GM12872 (cell line): ENCODE measurements around the gene CERS6.

Experiments used
- CTCF ChIP-seq: IDR thresholded peaks from 3 replicates; pipeline ENCODE4 v1.5.1; 2011; ENCODE audit warnings: low read depth, mild to moderate bottlenecking, low read length, moderate library complexity; ENCODE audit not compliant: insufficient read depth

Gene CERS6

GRCh38 chr2:168448980-168449379 lies 7.1 kb upstream of the CERS6 start:
- no peak for TF ChIP-seq CTCF

GRCh38 chr2:168449419-168449818 lies 6.7 kb upstream of the CERS6 start:
- no peak for TF ChIP-seq CTCF

- TF ChIP-seq CTCF = no peak
Observed at GRCh38 chr2:168450171-168450570, 5.9 kb upstream of the CERS6 start.

GRCh38 chr2:168450732-168451131 lies 5.3 kb upstream of the CERS6 start:
- TF ChIP-seq CTCF = no peak

GRCh38 chr2:168452781-168453180 lies 3.3 kb upstream of the CERS6 start:
- no peak for TF ChIP-seq CTCF

GRCh38 chr2:168453404-168453803 lies 2.7 kb upstream of the CERS6 start:
- TF ChIP-seq CTCF = no peak

- TF ChIP-seq CTCF = no peak
Observed at GRCh38 chr2:168454737-168455644, 1.1 kb upstream of the CERS6 start.
